Gastrocnemius medialis (tissue), 4 donors: ENCODE results near the gene HIVEP3.

Experiments
- POLR2A ChIP-seq, 2 donors: fragments of 450-650 bp; IDR thresholded peaks; one replicate each; pipeline ENCODE4 v1.6.1; 2017; ENCODE audit warnings: antibody characterized with exemption in 2 of 2, mild to moderate bottlenecking in 2 of 2, moderate library complexity in 2 of 2
- TF ChIP-seq, protein P1 (sequence below), 5 experiments: fragments of 450-650 bp in 3 of 5; fragments of 200-600 bp in 2 of 5; sonication (generic) in 2 of 5; IDR thresholded peaks in 4 of 5; conservative IDR thresholded peaks in 1 of 5; 1 replicate in 4 of 5; 2 replicates in 1 of 5; pipeline ENCODE4 v1.5.1; 2016 to 2019; ENCODE audit warnings: antibody characterized with exemption in 5 of 5, mild to moderate bottlenecking in 3 of 5, moderate library complexity in 3 of 5

DNA sequence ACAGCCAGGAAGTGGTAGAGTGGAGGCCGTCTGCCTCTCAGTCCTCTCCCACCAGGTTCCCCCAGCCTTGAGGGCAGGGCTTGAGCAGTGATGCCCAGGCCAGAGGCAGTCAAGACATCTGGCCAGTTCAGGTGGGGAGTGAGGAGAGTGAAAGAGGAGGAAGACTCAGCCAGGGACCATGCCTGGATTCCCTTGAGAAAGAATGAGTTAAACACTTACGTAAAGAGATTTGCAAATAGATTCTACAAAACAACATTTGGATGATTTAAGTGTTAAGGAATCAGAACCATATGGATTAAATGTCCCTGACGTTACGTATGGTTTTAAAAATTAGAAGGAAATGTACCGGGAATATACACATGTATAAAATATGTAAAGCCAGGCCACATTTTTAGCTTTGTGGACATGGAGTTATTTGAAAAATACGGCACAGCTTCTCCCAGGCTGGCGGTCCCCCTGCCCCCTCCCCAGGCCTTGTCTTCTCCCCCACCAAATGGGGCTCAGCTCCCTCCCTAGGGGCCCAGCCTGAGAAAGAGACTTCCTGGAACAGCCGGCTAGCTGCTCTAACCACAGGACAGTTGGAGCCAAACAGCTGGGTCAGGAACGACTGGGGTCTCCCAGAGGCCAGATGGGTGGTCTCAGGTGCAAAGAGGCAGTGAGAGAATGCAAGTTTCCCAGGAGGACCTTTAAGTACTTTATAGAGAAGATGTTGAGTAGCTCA is 245.9 kb downstream of the HIVEP3 start:
- no peak for TF ChIP-seq POLR2A (IDR thresholded peaks at IDR 0.05)
- TF ChIP-seq, protein P1, sequence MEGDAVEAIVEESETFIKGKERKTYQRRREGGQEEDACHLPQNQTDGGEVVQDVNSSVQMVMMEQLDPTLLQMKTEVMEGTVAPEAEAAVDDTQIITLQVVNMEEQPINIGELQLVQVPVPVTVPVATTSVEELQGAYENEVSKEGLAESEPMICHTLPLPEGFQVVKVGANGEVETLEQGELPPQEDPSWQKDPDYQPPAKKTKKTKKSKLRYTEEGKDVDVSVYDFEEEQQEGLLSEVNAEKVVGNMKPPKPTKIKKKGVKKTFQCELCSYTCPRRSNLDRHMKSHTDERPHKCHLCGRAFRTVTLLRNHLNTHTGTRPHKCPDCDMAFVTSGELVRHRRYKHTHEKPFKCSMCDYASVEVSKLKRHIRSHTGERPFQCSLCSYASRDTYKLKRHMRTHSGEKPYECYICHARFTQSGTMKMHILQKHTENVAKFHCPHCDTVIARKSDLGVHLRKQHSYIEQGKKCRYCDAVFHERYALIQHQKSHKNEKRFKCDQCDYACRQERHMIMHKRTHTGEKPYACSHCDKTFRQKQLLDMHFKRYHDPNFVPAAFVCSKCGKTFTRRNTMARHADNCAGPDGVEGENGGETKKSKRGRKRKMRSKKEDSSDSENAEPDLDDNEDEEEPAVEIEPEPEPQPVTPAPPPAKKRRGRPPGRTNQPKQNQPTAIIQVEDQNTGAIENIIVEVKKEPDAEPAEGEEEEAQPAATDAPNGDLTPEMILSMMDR (IDR thresholded peaks at IDR 0.05 in 4 of 5, conservative IDR thresholded peaks at IDR 0.05 in 1 of 5) = no peak
